PFSK-1 (cell line): ENCODE data around the gene P4HB.

Source experiments
- FOXP2 ChIP-seq: optimal IDR thresholded peaks from 2 replicates; pipeline ENCODE3; 2011; ENCODE audit warnings: borderline replicate concordance, control low read depth, inconsistent platforms; ENCODE audit not compliant: insufficient read depth; ENCODE audit errors: extremely low read length, extremely low read depth
- POLR2AphosphoS5 ChIP-seq: IDR thresholded peaks from 2 replicates; pipeline ENCODE4 v1.6.1; 2012; ENCODE audit warnings: low read depth, mild to moderate bottlenecking, control low read depth, low read length, moderate library complexity
- SIN3A ChIP-seq: IDR thresholded peaks from 2 replicates; pipeline ENCODE4 v1.6.1; 2012; ENCODE audit warnings: mild to moderate bottlenecking, low read length, moderate library complexity, borderline replicate concordance; ENCODE audit not compliant: insufficient read depth
- TAF1 ChIP-seq: IDR thresholded peaks from 2 replicates; pipeline ENCODE4 v1.6.1; 2012; ENCODE audit warnings: low read length, control low read depth, borderline replicate concordance; ENCODE audit not compliant: insufficient read depth
- TF ChIP-seq, protein P1 (sequence below), 2 experiments: IDR thresholded peaks; 2 replicates each; pipeline versions ENCODE4 v1.6.1 to v1.8.0; 2011 to 2012; ENCODE audit warnings: low read depth in 2 of 2, low read length in 2 of 2, control low read depth in 1 of 2, inconsistent platforms in 1 of 2, mild to moderate bottlenecking in 1 of 2, moderate library complexity in 1 of 2; ENCODE audit not compliant: insufficient read depth in 1 of 2

P4HB gene

GRCh38 chr17:81900181-81900820 lies 40.0 kb upstream of the P4HB start:
- no peak for TF ChIP-seq SIN3A
- no peak for TF ChIP-seq FOXP2
- TF ChIP-seq TAF1 = no peak
- no peak for TF ChIP-seq POLR2AphosphoS5
- TF ChIP-seq, protein P1, sequence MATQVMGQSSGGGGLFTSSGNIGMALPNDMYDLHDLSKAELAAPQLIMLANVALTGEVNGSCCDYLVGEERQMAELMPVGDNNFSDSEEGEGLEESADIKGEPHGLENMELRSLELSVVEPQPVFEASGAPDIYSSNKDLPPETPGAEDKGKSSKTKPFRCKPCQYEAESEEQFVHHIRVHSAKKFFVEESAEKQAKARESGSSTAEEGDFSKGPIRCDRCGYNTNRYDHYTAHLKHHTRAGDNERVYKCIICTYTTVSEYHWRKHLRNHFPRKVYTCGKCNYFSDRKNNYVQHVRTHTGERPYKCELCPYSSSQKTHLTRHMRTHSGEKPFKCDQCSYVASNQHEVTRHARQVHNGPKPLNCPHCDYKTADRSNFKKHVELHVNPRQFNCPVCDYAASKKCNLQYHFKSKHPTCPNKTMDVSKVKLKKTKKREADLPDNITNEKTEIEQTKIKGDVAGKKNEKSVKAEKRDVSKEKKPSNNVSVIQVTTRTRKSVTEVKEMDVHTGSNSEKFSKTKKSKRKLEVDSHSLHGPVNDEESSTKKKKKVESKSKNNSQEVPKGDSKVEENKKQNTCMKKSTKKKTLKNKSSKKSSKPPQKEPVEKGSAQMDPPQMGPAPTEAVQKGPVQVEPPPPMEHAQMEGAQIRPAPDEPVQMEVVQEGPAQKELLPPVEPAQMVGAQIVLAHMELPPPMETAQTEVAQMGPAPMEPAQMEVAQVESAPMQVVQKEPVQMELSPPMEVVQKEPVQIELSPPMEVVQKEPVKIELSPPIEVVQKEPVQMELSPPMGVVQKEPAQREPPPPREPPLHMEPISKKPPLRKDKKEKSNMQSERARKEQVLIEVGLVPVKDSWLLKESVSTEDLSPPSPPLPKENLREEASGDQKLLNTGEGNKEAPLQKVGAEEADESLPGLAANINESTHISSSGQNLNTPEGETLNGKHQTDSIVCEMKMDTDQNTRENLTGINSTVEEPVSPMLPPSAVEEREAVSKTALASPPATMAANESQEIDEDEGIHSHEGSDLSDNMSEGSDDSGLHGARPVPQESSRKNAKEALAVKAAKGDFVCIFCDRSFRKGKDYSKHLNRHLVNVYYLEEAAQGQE (IDR thresholded peaks at IDR 0.05; ENCODE audit: insufficient read depth in 1 of 2, low read depth in 2 of 2, low read length in 2 of 2) = no peak

- TF ChIP-seq FOXP2 (no peak), TAF1 (no peak), POLR2AphosphoS5 (no peak), SIN3A (no peak)
- TF ChIP-seq, protein P1 (IDR thresholded peaks at IDR 0.05; ENCODE audit: insufficient read depth in 1 of 2, low read depth in 2 of 2, low read length in 2 of 2) = no peak
Measured at GRCh38 chr17:81899514-81900166, 39.3 kb upstream of the P4HB start.

GRCh38 chr17:81898885-81899284 lies 38.5 kb upstream of the P4HB start:
- TF ChIP-seq SIN3A (no peak), POLR2AphosphoS5 (no peak), TAF1 (no peak)
- TF ChIP-seq, protein P1 (IDR thresholded peaks at IDR 0.05; ENCODE audit: insufficient read depth in 1 of 2, low read depth in 2 of 2, low read length in 2 of 2) = no peak

DNA sequence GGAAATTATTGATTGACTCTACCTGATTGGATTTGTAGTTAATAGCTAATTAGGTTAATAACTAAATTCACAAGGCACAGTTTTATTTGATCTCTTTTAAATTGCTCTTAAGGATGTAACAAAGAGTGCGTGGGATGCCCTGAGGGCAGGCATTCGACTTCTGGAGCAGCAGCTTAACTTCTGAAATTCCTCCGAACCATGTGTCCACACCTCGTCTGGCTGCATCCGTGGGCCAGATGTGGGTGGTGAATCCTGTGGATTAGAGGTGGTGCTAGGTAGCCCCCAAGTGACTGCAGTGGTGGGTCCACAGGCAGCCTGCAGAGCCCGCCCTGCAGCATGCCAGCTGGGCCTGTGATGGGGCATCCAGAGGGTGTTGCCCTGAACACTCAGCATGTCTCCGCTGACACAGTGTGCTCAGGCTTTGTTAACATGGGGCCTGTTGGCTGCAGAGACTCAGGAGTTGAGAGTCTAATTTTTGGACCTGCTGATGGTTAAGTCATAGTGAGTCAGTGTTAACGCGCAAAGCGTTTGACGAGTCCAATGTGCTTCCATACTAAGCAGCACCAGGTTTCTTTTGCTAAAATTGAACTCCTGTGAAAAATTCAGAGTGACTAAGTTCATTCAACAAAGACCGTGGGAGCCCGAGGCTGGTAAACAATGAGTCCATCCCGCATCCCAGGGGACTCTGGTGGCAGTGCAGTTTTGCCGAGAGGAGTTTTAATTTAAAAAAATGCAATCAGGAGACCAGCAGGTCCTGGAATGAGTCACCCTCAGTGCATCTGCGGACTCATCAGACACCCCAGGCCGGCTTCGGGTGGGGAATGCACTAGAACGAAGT lies 37.9 kb upstream of the P4HB start:
- TF ChIP-seq SIN3A (no peak; the same call in 1 of the 2 replicates), TAF1 (0 out of 2 replicates have a peak, but pooled peaks have one; percentile 18)
- TF ChIP-seq, protein P1 (IDR thresholded peaks at IDR 0.05; ENCODE audit: insufficient read depth in 1 of 2, low read depth in 2 of 2, low read length in 2 of 2) = no peak
